ENCODE measurements around the gene MCM3AP. TPM values are rescaled to one million over a fixed set of nuclear protein-coding genes. Genes with fewer than 3 reads are reported as not detected.

Gene MCM3AP
- total and polyA plus RNA-seq, 9 of the 15 experiments (the other 6 are each of a cell fraction or from before 2014, with no cell fraction given): 6.5 to 179 (median 69.6) TPM

GRCh38 chr21:46253610-46254124 lies 31.7 kb downstream of the MCM3AP start (continued):
- no peak for TF ChIP-seq ATF4 (CRISPR knock-in tag; IDR thresholded peaks at IDR 0.05)
- no peak for TF ChIP-seq ZNF280A (IDR thresholded peaks at IDR 0.05; ENCODE audit: low read depth, partially characterized antibody)
- TF ChIP-seq ZNF518B (CRISPR knock-in tag; IDR thresholded peaks at IDR 0.05): no peak
- TF ChIP-seq E2F6 (IDR thresholded peaks at IDR 0.05; ENCODE audit: borderline replicate concordance in 1 of 2, extremely low read depth in 1 of 2, insufficient read depth in 1 of 2, insufficient read length in 1 of 2, low read depth in 1 of 2, low read length in 1 of 2, poor library complexity in 1 of 2, severe bottlenecking in 1 of 2): peak in 1 of 2 experiments; percentile 20
- peak; percentile 62; the same call in 1 of the 2 replicates for TF ChIP-seq TOE1 (IDR thresholded peaks at IDR 0.05; ENCODE audit: borderline replicate concordance)
- no peak for TF ChIP-seq TOE1 (CRISPR knock-in tag; IDR thresholded peaks at IDR 0.05; ENCODE audit: borderline replicate concordance, low read depth)
- no peak for TF ChIP-seq ZNF175 (CRISPR knock-in tag; IDR thresholded peaks at IDR 0.05; ENCODE audit: low read depth)
- TF ChIP-seq L3MBTL2 (IDR thresholded peaks at IDR 0.05): peak; percentile 80
- TF ChIP-seq RBM15 (IDR thresholded peaks at IDR 0.05; ENCODE audit: insufficient read depth, low read length): no peak
- TF ChIP-seq MEF2D (tag; conservative IDR thresholded peaks at IDR 0.05; ENCODE audit: low read depth): no peak
- no peak for TF ChIP-seq GTF2F1 (IDR thresholded peaks at IDR 0.05; ENCODE audit: low read depth, low read length)
- peak; percentile 73; the same call in 1 of the 2 replicates for TF ChIP-seq MYC (IDR thresholded peaks at IDR 0.05; ENCODE audit: low read depth, low read length)
- TF ChIP-seq MYC (CRISPR knock-in tag; IDR thresholded peaks at IDR 0.05; ENCODE audit: borderline replicate concordance, low read depth): no peak
- no peak; the same call in 1 of the 2 replicates for TF ChIP-seq RAD51 (IDR thresholded peaks at IDR 0.05; ENCODE audit: borderline replicate concordance, low read depth)
- TF ChIP-seq NR2C1 (IDR thresholded peaks at IDR 0.05): peak; percentile 10; the same call in 1 of the 2 replicates
- TF ChIP-seq NR2C1 (tag; IDR thresholded peaks at IDR 0.05): no peak
- TF ChIP-seq ZNF12 (CRISPR knock-in tag; IDR thresholded peaks at IDR 0.05): no peak
- TF ChIP-seq ZBTB2 (IDR thresholded peaks at IDR 0.05): no peak
- TF ChIP-seq CEBPB (tag; IDR thresholded peaks at IDR 0.05): peak; percentile 71
- peak; percentile 53; the same call in 1 of the 2 replicates for TF ChIP-seq ZNF766 (CRISPR knock-in tag; conservative IDR thresholded peaks at IDR 0.05)

All from K562 (cell line).